GM19372 (cell line): ENCODE measurements around the gene LYRM4.

Source experiments
- ATAC-seq: cut with Tn5 transposase; IDR thresholded peaks from one replicate; pipeline ENCODE4 v1.9.1; 2021; ENCODE audit warnings: mild to moderate bottlenecking, low read depth, moderate library complexity; ENCODE audit not compliant: unreplicated experiment

Gene LYRM4

GRCh38 chr6:5151360-5151954 is 109.3 kb downstream of the LYRM4 start:
- ATAC-seq, result no peak

GRCh38 chr6:5150551-5151075 is 110.1 kb downstream of the LYRM4 start:
- no peak for ATAC-seq

GRCh38 chr6:5149891-5150290 is 110.9 kb downstream of the LYRM4 start:
- no peak for ATAC-seq

DNA sequence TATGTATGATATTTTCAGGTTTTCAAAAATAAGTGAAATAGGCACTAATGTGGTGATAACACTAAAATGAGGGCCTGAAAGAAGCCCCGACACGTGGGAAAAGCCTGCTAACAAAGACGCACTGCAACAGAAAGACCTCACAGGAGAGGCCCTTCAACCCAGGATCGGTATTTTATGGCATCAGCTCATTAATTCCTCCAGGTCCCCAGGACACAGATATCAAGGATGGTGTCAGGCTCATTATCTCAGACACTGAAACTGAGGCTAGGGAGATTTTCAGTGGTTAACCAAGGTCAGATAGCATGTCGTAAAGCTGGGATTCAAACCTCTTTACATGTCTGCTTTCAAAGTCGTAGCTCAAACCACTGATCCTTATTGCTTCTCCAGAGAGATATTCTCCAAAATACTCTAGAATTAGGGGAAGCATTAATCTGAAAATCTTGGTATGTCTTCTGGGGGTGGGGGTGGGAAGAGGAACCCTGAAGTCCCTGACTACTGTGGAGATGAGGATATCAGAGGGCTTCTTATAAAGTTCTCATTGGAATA is 111.5 kb downstream of the LYRM4 start:
- no peak for ATAC-seq

DNA sequence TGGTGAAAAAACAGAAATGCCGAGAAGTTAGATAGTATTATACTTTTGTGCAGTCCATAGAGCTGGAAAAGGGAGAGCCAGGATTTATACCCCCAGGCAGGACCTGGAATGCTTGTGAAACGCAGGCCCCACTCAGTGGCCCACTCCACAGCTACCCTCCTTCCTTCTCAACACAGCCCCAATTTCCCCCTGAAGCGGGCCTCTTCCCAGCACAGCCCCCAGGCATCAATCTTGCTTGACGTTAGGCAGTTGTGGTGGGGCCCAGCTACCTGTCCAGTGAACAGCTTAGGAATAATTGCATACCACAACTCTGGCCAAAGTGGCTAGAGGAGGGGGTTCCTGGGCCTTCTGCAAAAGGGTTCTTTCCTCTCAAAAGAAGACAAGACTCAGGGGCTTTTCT is 114.4 kb downstream of the LYRM4 start:
- ATAC-seq, result no peak

DNA sequence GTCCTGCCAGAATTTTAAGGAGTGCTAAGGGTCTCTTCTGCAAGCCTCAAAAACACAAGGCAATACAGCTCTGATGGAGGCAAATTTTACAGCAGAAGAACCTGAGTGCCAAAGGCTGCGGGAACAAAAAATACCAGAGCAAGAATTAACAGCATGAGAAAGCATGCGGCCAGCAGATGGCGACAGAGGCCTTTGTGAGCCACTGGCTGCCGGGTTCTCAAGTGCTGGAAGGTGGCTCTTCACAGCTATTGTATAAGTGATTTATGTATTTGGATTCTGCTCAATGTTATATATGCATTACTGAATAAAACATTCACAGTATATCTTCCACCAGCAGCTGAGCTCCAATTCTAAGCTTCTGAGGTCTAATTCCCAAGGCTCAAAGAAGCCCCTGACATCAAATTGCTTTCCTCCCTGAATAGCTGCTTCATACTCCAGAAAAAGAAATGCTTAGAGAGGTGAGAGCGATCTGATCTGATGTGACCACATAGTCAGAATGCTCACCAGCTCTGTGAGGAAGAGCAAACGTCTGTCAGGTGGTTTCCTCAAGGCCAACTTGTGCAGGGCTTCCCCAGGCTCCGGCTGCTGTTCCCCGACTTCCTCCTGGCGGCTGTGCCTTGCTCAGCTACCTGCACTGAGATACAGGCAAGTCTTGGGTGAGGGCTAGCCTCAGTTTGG is 117.0 kb downstream of the LYRM4 start:
- ATAC-seq, result peak; percentile 53

DNA sequence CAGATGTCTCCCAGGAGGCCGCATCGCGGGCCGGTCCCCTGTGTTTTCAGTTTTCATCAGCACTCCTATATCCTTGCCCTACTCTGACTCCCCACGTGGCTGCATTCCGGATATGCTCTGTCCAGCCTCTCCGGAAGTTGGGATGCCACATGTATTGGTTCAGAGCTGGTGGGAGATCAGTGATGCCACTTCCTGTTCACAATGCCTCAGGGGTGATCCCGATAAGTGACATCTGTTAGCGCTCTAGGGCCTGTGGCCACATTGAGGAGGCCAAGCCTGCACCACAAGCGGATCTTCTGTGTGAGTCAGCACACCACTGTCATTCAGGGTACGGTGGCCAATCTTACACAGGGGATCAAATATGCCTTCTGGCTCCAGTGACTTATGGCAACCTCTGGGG is 117.8 kb downstream of the LYRM4 start:
- ATAC-seq, result no peak

DNA sequence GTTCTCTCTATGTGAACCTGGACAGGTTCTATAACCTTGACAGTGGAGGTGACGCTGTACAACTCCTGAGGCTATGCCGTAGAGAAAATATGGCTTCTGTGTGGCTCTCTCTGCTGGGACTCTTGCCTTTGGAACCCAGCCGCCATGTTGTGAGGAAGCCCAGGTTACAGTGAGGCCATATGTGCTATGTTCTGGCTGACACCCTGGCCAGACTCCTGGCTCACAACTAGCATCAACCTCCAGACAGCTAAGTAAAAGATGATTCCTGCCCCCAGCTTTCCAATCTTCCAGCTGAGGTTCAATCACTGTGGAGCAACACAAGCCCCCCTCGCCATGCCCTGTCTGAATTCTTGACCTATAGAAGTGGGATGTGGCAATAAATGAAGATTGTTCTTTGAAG is 118.6 kb downstream of the LYRM4 start:
- no peak for ATAC-seq

GRCh38 chr6:5141046-5141445 is 119.7 kb downstream of the LYRM4 start:
- no peak for ATAC-seq

DNA sequence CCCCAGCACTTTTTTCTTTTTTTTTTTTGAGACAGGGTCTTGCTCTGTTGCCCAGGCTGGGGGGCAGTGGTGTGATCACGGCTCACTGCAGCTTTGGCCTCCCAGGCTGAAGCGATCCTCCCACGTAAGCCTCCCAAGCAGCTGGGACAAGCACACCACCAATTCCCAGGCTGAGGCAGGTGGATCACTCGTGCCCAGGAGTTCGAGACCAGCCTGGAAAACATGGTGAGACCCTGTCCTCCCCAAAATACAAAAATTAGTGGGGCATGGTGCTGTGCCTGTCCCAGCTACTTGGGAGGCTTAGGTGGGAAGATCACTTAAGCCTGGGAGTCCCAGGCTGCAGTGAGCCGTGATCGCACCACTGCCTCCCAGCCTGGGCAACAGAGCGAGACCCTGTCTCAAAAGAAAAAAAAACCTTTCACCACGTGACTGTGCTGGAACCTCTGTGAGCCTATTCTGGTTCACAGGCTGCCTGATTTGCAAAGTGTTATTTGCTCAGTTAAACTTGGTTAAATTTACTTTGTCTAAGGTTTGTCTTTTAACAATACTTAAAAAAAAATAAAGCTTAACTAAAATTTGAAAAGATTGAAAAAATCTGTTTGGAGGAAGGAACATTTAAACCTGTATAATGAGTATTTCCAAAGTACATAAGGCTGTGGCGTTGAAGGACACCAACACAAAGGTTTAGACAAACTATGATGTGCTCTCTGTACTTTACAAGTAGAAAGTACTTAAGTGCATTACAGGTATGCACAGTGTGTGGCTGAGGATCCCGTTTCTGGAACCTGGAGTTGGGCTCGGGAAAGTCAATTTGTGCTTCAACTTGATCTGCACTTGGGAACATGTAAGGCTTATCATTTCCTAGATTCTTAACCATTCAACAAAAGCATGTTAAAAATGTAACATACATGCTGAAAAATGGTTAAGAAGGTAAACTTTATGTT is 120.7 kb downstream of the LYRM4 start:
- ATAC-seq, result no peak

GRCh38 chr6:5138995-5139827 is 121.5 kb downstream of the LYRM4 start:
- ATAC-seq, result no peak

- no peak for ATAC-seq
Observed at GRCh38 chr6:5136851-5137250, 123.9 kb downstream of the LYRM4 start.

- no peak for ATAC-seq
Observed at GRCh38 chr6:5135788-5136376, 124.9 kb downstream of the LYRM4 start.

GRCh38 chr6:5133943-5134342 is 126.8 kb downstream of the LYRM4 start:
- no peak for ATAC-seq

DNA sequence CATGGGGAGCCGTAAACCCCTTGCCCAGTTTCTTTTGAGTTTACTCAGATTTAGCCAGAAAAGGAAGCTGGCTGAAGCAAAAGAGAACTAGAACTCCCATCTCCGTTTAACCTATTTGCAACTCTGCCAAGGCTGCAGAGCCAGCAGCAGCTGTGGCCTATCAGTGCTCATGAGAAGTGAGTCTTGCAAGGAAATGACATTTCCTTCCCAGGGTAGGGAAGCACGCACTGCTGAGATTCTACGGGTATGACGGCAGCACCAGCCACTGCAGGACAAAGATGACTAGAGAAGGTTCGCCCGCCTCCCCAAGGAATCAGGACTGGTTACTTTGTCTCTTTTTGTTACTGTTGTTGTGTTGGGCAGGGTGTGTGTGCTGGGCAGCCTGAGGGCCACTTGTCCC is 128.0 kb downstream of the LYRM4 start:
- ATAC-seq, result peak; percentile 58

GRCh38 chr6:5130135-5130866 is 130.4 kb downstream of the LYRM4 start:
- ATAC-seq, result no peak

DNA sequence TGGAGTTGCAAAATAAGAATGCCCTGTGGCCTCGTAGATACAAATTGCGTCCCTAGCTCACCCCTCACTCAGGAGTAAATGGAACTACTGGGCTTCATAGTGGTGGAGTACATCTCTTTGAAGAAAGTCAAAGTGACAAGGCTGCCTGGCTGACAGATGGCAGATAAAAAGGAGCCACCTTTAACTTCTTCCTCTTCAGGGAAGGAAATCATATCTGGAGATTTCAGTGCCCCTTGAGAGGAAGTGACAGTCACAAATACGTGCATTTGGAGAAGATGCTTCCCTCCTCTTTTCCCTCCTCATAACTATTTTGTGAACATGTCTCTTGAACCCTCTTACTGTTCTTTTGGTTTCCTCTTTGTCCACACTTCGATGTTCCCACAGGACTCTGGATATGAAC is 132.4 kb downstream of the LYRM4 start:
- ATAC-seq, result no peak

- ATAC-seq, result no peak
Observed at GRCh38 chr6:5127106-5127687, 133.6 kb downstream of the LYRM4 start.

DNA sequence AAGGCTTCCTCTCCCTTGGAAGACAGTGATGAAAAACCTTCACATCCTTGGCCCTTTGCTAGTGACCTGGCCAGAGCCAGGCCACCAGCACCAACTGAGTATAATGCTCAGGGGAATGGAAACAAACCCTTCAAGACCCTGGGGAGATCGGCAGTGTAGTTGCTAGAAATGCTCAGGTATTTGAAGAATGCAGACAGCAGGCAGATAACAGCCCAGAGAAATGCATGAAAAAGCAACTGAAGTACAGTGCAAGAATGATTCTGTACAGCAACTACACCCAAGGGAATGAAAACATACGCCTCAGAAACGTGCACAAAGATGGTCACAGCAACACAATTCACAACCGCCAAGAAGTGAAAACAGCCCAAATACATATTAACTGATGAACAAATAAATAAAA is 134.5 kb downstream of the LYRM4 start:
- ATAC-seq, result no peak
